MCF 10A (cell line): ENCODE results near the gene CCN5. TPM values are rescaled to one million over a fixed set of nuclear protein-coding genes. Genes with fewer than 3 reads are reported as not detected.

ENCODE experiments used
- BruUV-seq: library from RNA; stranded (reverse); fragments of 400-500 nt; replicated peaks from 2 replicates; lab custom pipeline; 2021; lab: Mats Ljungman, UMichigan
- CTCF ChIA-PET: fragments of 300-600 bp; sonication (Branson Sonifier 250); formaldehyde crosslinking; extraction: SDS; loops from one replicate; lab custom pipeline; 2021; ENCODE audit warnings: antibody characterized with exemption, inconsistent platforms; lab: Yijun Ruan, JAX
- POLR2A ChIA-PET: fragments of 300-600, 350-650 bp; sonication (Branson Sonifier 250); formaldehyde crosslinking; extraction: SDS; loops from one replicate; lab custom pipeline; 2020; ENCODE audit warnings: antibody characterized with exemption, inconsistent platforms; lab: Yijun Ruan, JAX
- DNase-seq: peaks from one replicate; pipeline ENCODE4 v3.0.0-alpha.2; 2018; ENCODE audit not compliant: unreplicated experiment
- H3K27ac Mint-ChIP-seq: one replicate; pipeline ENCODE4 v1.8.0; 2022; ENCODE audit warnings: mild to moderate bottlenecking, low read depth, mixed read lengths; ENCODE audit not compliant: unreplicated experiment
- H3K27me3 Mint-ChIP-seq: one replicate; pipeline ENCODE4 v1.8.0; 2022; ENCODE audit warnings: mixed read lengths; ENCODE audit not compliant: insufficient read depth, unreplicated experiment
- H3K36me3 Mint-ChIP-seq: one replicate; pipeline ENCODE4 v1.8.0; 2022; ENCODE audit warnings: mild to moderate bottlenecking, moderate library complexity, mixed read lengths; ENCODE audit not compliant: insufficient read depth, unreplicated experiment
- H3K4me1 Mint-ChIP-seq: one replicate; pipeline ENCODE4 v1.8.0; 2022; ENCODE audit warnings: mixed read lengths; ENCODE audit not compliant: insufficient read depth, unreplicated experiment
- H3K4me3 Mint-ChIP-seq: one replicate; pipeline ENCODE4 v1.8.0; 2022; ENCODE audit warnings: mild to moderate bottlenecking, moderate library complexity, mixed read lengths; ENCODE audit not compliant: unreplicated experiment
- H3K9me3 Mint-ChIP-seq: one replicate; pipeline ENCODE4 v1.8.0; 2022; ENCODE audit warnings: mixed read lengths; ENCODE audit not compliant: unreplicated experiment
- intact Hi-C: fragments of 100-400 bp; cut with micrococcal nuclease; formaldehyde crosslinking; loops from 2 replicates; pipeline ENCODE4 v1.14.1; 2022
- total RNA-seq: library from RNA; stranded (reverse); gene quantifications from 2 replicates; pipeline ENCODE4 v1.2.3, GENCODE V29; 2022
- TF ChIP-seq, protein P1 (sequence below): fragments of 200-600 bp; IDR thresholded peaks from one replicate; pipeline ENCODE4 v1.8.0; 2022; ENCODE audit warnings: antibody characterized with exemption, mild to moderate bottlenecking; ENCODE audit not compliant: unreplicated experiment

Gene CCN5
- total RNA-seq, 1 experiment from 2014 or later, result 1.4 TPM

DNA sequence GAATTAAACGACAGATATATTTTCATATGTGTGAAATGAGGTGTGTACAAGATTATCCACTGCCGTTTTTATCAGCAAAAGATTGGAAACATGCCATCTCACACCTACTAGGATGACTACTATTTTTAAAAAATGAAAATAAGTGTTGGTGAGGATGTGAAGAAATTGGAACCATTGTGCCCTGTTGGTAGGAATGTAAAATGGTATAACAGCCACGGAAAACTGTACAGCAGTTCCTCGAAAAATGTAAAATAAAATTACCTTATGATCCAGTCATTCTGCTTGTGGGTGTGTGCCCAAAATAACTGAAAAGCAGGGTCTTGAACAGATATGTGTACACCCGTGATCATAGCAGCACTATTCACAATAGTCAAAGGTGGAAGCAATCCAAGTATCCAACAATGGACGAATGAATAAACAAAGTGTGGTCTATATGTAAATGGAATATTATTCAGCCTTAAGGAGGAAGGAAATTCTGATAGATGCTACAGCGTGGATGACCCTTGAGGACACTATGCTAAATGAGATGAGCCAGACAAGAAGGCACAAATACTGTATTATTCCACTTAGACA lies 27.0 kb upstream of the CCN5 start:
- DNase-seq, result no peak
- intact Hi-C loops, result no loop called here
- Mint-ChIP-seq H3K36me3 (no peaks in the 10 kb centered on the region), H3K27me3 (no peaks in the 10 kb centered on the region), H3K4me3 (no peak overlapping the region), H3K27ac (no peak overlapping the region), H3K9me3 (no peaks in the 10 kb centered on the region), H3K4me1 (peaks cover 33% of the 10 kb centered on the region)
- TF ChIP-seq, protein P1, sequence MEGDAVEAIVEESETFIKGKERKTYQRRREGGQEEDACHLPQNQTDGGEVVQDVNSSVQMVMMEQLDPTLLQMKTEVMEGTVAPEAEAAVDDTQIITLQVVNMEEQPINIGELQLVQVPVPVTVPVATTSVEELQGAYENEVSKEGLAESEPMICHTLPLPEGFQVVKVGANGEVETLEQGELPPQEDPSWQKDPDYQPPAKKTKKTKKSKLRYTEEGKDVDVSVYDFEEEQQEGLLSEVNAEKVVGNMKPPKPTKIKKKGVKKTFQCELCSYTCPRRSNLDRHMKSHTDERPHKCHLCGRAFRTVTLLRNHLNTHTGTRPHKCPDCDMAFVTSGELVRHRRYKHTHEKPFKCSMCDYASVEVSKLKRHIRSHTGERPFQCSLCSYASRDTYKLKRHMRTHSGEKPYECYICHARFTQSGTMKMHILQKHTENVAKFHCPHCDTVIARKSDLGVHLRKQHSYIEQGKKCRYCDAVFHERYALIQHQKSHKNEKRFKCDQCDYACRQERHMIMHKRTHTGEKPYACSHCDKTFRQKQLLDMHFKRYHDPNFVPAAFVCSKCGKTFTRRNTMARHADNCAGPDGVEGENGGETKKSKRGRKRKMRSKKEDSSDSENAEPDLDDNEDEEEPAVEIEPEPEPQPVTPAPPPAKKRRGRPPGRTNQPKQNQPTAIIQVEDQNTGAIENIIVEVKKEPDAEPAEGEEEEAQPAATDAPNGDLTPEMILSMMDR, result no peak
- no TSS peak for BruUV-seq
- ChIA-PET POLR2A (interaction anchor here (0.7 to 6.3 kb wide), 2 partner anchors 32 to 43 kb away, joined by 3 to 113 read pairs; no protein-coding TSS in a partner anchor), CTCF (interaction anchor here (1.0 to 2.3 kb wide), 3 partner anchors 44 to 54 kb away, joined by 4 to 25 read pairs (median 4); no protein-coding TSS in a partner anchor)

DNA sequence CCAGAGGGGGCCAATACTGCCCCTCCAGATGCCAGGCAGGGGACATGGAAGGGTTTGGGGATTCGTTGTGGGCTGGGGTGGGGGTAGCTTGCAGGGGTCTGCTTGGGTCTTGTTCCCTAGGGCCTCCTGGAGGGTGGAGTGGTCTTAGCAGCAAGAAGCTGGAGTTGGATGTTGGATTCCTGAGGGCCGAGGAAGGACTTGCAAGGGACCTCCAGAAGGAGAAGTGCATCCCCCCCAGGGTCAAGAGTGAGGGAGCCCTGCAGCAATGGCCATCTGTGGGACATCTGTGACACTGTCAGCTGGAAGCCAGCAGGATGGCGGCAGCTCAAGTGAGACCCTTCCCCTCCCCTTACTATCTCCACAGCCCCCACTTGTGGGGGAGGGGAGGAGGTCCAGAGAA lies 25.4 kb upstream of the CCN5 start:
- H3K27me3 Mint-ChIP-seq, result no peaks in the 10 kb centered on the region
- no peaks in the 10 kb centered on the region for H3K9me3 Mint-ChIP-seq
- peaks cover 28% of the 10 kb centered on the region for H3K4me1 Mint-ChIP-seq
- no peak for DNase-seq
- no peak overlapping the region for H3K4me3 Mint-ChIP-seq
- no peak overlapping the region for H3K27ac Mint-ChIP-seq
- CTCF ChIA-PET, result interaction anchor here (0.9 to 2.3 kb wide), 5 partner anchors 29 to 194 kb away, joined by 3 to 25 read pairs (median 5); no protein-coding TSS in a partner anchor
- no TSS peak for BruUV-seq
- H3K36me3 Mint-ChIP-seq, result no peaks in the 10 kb centered on the region
- intact Hi-C loops, result no loop called here
- TF ChIP-seq, protein P1, result no peak
- POLR2A ChIA-PET, result interaction anchor here (1.1 to 2.1 kb wide), 4 partner anchors 13 to 43 kb away, joined by 3 to 10 read pairs (median 6); no protein-coding TSS in a partner anchor

DNA sequence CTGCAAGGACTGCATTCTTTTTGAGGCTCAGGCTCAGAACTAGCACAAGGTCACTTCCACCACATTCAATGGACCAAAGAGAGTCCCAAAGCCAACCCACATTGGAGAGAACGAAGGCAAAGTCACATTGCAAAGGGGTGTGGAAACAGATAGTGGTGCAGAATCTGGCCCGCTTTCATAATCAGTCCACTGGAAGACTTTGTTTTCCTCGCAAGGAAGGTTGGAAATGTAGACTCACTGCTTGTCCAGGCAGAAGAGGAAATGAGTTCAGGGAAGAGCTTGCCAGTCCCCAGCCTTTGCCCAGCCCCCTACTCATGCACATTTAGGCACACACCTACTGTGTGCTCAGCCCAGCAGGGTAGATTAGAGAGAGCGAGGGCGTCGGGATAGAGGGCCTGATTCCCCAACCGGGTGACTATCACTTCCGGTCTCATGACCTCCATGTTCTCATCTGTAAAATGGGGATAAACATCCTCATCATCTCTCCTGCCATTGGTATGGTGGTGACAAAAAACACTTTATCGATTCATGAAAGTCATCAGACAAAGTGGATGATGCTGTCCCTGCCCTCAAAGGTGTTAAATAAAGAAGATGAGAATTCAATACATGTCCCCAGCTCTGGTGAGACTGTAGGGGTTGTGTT lies 24.3 kb upstream of the CCN5 start:
- Mint-ChIP-seq H3K9me3 (no peaks in the 10 kb centered on the region), H3K4me3 (no peak overlapping the region), H3K27me3 (no peaks in the 10 kb centered on the region), H3K27ac (no peak overlapping the region), H3K4me1 (peaks cover 20% of the 10 kb centered on the region), H3K36me3 (no peaks in the 10 kb centered on the region)
- DNase-seq, result no peak
- intact Hi-C loops, result no loop called here
- ChIA-PET CTCF (interaction anchor here (0.6 to 2.3 kb wide), 5 partner anchors 8 to 923 kb away, joined by 3 to 25 read pairs (median 4); no protein-coding TSS in a partner anchor), POLR2A (interaction anchor here (1.2 to 2.1 kb wide), 4 partner anchors 12 to 42 kb away, joined by 3 to 10 read pairs (median 3); no protein-coding TSS in a partner anchor)
- TF ChIP-seq, protein P1, result no peak
- BruUV-seq, result no TSS peak
